ENCODE measurements around the gene PHLDB1. TPM values are rescaled to one million over a fixed set of nuclear protein-coding genes. Genes with fewer than 3 reads are reported as not detected.
"Not testable (repeated sequence)": the region's sequence is repeated elsewhere in the genome, so short reads cannot be mapped to it uniquely, and the experiment has no call there.

The PHLDB1 gene
- polyA plus RNA-seq, 1 of the 3 experiments (the other 2 are of a cell fraction), result 89.4 TPM

DNA sequence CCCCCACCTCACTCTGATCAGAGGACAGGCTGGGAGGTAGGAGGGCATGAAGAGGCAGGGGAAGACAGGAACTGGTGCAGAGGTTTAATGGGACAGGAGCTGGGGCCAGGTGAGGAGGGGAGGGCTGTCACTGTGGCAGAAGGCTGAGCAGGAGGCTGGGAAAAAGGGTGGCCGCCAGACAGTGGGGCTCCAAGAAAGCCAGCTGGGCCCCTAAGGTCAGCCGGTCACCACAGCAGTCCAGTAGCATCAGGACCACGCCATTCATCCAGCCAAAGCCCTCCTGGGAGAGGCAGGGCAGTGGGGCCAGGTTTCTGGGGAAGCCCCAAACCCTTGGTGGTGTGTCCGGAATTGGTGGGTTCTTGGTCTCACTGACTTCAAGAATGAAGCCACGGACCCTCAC is 80.5 kb downstream of the PHLDB1 start (continued):
- TF ChIP-seq, protein P1, sequence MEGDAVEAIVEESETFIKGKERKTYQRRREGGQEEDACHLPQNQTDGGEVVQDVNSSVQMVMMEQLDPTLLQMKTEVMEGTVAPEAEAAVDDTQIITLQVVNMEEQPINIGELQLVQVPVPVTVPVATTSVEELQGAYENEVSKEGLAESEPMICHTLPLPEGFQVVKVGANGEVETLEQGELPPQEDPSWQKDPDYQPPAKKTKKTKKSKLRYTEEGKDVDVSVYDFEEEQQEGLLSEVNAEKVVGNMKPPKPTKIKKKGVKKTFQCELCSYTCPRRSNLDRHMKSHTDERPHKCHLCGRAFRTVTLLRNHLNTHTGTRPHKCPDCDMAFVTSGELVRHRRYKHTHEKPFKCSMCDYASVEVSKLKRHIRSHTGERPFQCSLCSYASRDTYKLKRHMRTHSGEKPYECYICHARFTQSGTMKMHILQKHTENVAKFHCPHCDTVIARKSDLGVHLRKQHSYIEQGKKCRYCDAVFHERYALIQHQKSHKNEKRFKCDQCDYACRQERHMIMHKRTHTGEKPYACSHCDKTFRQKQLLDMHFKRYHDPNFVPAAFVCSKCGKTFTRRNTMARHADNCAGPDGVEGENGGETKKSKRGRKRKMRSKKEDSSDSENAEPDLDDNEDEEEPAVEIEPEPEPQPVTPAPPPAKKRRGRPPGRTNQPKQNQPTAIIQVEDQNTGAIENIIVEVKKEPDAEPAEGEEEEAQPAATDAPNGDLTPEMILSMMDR (IDR thresholded peaks at IDR 0.05), result no peak
- TF ChIP-seq TAF1 (IDR thresholded peaks at IDR 0.05; ENCODE audit: borderline replicate concordance, low read depth, low read length), result no peak
- TF ChIP-seq SMC3 (IDR thresholded peaks at IDR 0.05; ENCODE audit: low read depth, low read length), result no peak
- TF ChIP-seq NRF1 (IDR thresholded peaks at IDR 0.05; ENCODE audit: low read depth, low read length), result no peak

DNA sequence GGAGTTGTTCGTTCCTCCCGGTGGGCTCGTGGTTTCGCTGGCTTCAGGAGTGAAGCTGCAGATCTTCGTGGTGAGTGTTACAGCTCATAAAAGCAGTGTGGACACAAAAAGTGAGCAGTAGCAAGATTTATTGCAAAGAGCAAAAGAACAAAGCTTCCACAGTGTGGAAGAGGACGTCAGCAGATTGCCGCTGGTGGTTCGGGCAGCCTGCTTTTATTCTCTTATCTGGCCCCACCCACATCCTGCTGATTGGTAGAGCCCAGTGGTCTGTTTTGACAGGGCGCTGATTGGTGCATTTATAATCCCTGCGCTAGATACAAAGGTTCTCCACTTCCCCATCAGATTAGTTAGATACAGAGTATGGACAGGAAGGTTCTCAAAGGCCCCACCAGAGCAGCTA is 80.9 kb downstream of the PHLDB1 start:
- H3K27me3 ChIP-seq (ENCODE audit: insufficient read depth); H3K9me3 ChIP-seq; H3K4me2 ChIP-seq; H4K20me1 ChIP-seq (ENCODE audit: insufficient read depth); H3K27ac ChIP-seq (ENCODE audit: low read depth in 2 of 2, low read length in 1 of 2); H3K9me2 ChIP-seq; H3K4me3 ChIP-seq (ENCODE audit: low read depth in 2 of 2, low read length in 1 of 2); DNase-seq; H3K36me3 ChIP-seq (replicated peaks in 1 of 2; ENCODE audit: control insufficient read depth in 1 of 2, insufficient read depth in 2 of 2, low read length in 1 of 2); H3K9ac ChIP-seq; H3F3A ChIP-seq (replicated peaks; ENCODE audit: insufficient read depth); H2AFZ ChIP-seq (ENCODE audit: low read depth); H3K79me2 ChIP-seq (ENCODE audit: insufficient read depth): not testable (repeated sequence)
- POLR2A ChIA-PET, result interaction anchor here (1.1 kb wide), 1 partner anchor 103 kb away, joined by 6 read pairs; the partner anchor contains the start of gene DDX6
- CTCF ChIA-PET, result interaction anchor here (0.7 to 3.5 kb wide), 9 partner anchors 9 to 269 kb away, joined by 3 to 101 read pairs (median 9); partner anchors contain the start of genes DDX6 and TREH
- WGBS (ENCODE audit: low lambda C conversion rate), result 81% methylated on average over 10 of the region's 10 CpGs
- peaks cover 5 to 15% of the 10 kb centered on the region in 2 experiments; a peak in 2 of 4 replicates for H3K4me1 ChIP-seq (ENCODE audit: control insufficient read depth in 1 of 2, insufficient read depth in 2 of 2, low read depth in 1 of 2, low read length in 1 of 2)

DNA sequence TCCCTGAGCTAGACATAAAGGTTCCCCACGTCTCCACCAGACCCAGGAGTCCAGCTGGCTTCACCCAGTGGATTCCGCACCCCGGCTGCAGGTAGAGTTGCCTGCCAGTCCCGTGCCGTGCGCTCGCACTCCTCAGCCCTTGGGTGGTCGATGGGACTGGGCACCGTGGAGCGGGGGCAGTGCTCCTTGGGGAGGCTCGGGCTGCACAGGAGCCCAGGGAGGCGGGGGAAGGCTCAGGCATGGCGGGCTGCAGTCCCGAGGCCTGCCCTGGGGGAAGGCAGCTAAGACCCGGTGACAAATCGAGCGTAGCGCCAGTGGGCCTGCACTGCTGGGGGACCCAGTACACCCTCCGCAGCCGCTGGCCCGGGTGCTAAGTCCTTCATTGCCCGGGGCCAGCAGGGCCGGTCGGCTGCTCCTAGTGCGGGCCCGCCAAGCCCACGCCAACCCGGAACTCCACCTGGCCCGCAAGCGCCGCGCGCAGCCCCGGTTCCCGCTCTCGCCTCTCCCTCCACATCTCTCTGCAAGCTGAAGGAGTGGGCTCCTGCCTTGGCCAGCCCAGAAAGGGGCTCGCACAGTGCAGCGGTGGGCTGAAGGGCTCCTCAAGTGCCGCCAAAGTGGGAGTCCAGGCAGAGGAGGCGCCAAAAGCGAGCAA is 81.6 kb downstream of the PHLDB1 start:
- Histone ChIP-seq H3K4me3 (ENCODE audit: low read depth in 2 of 2, low read length in 1 of 2) (no peak overlapping the region; a peak in 1 of 4 replicates), H3K27ac (ENCODE audit: low read depth in 2 of 2, low read length in 1 of 2) (peak overlapping the region in 1 of 2 experiments; percentile 91; a peak in 1 of 4 replicates), H3K9me2 (no peaks in the 10 kb centered on the region), H3K9me3 (no peaks in the 10 kb centered on the region), H3K79me2 (ENCODE audit: insufficient read depth) (no peaks in the 10 kb centered on the region), H3F3A (replicated peaks; ENCODE audit: insufficient read depth) (no peaks in the 10 kb centered on the region), H3K36me3 (replicated peaks in 1 of 2; ENCODE audit: control insufficient read depth in 1 of 2, insufficient read depth in 2 of 2, low read length in 1 of 2) (no peaks in the 10 kb centered on the region), H3K9ac (no peak overlapping the region), H3K4me2 (peak overlapping the region; percentile 66; the same call in 1 of the 2 replicates), H3K27me3 (ENCODE audit: insufficient read depth) (no peaks in the 10 kb centered on the region), H2AFZ (ENCODE audit: low read depth) (peak overlapping the region; percentile 72; the same call in 1 of the 2 replicates), H3K4me1 (ENCODE audit: control insufficient read depth in 1 of 2, insufficient read depth in 2 of 2, low read depth in 1 of 2, low read length in 1 of 2) (peaks cover 5 to 15% of the 10 kb centered on the region in 2 experiments; a peak in 2 of 4 replicates), H4K20me1 (ENCODE audit: insufficient read depth) (no peaks in the 10 kb centered on the region)
- 91% methylated on average over 14 of the region's 41 CpGs for WGBS (ENCODE audit: low lambda C conversion rate)
- no peak for DNase-seq
- TF ChIP-seq EZH2phosphoT487 (IDR thresholded peaks at IDR 0.05; ENCODE audit: borderline replicate concordance, low read depth) (no peak), NRF1 (IDR thresholded peaks at IDR 0.05; ENCODE audit: low read depth, low read length) (no peak), FOXJ3 (CRISPR knock-in tag; IDR thresholded peaks at IDR 0.05) (no peak)
- TF ChIP-seq, protein P1 (IDR thresholded peaks at IDR 0.05), result no peak
- POLR2A ChIA-PET, result interaction anchor here (1.8 kb wide), 1 partner anchor 102 kb away, joined by 18 read pairs; the partner anchor contains the start of gene DDX6
- CTCF ChIA-PET, result interaction anchor here (0.6 to 3.9 kb wide), 46 partner anchors 10 to 649 kb away, joined by 3 to 101 read pairs (median 6); partner anchors contain the start of genes CENATAC, DDX6, TREH and UPK2

Measured in SK-N-SH (cell line).